RWPE1 (cell line): ENCODE data around the gene MYLK.

Source experiments
- CTCF ChIA-PET: fragments of 350-600 bp; sonication (Branson Sonifier 250); formaldehyde crosslinking; extraction: SDS; loops from one replicate; lab custom pipeline; 2021; lab: Yijun Ruan, JAX
- POLR2A ChIA-PET: fragments of 400-600 bp; formaldehyde crosslinking; extraction: SDS; loops from one replicate; lab custom pipeline; 2020; ENCODE audit warnings: antibody characterized with exemption; ENCODE audit not compliant: low non-redundant PET; lab: Yijun Ruan, JAX
- DNase-seq: peaks from one replicate; pipeline ENCODE4 v3.0.0; 2012; ENCODE audit warnings: low spot score
- H3K27ac ChIP-seq: fragments of 450-650 bp; 2 replicates; pipeline ENCODE4 v1.5.1; 2017
- TF ChIP-seq, protein P1 (sequence below): fragments of 450-650 bp; conservative IDR thresholded peaks from 2 replicates; pipeline ENCODE4 v1.5.1; 2017; ENCODE audit warnings: low read depth, mild to moderate bottlenecking

Gene MYLK

DNA sequence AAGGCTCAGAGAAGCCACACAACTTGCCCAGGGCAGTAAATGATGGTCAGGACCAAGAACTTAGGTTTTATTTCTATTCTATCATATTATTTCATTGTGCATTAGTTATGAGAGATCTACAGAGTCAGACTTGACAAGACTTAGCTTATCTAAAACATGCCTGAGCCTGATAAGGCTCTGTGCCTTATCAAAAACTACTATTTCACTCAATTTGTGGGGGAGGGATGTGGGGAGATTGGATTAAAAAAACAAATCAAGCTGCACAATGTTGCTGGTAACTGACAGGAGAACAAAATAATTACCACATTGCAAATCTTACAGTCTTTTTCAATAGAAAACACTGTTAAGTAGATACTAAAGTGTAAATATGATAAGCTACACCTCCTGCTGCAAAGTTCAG lies 315.3 kb downstream of the MYLK start:
- H3K27ac ChIP-seq = no peak overlapping the region
- TF ChIP-seq, protein P1, sequence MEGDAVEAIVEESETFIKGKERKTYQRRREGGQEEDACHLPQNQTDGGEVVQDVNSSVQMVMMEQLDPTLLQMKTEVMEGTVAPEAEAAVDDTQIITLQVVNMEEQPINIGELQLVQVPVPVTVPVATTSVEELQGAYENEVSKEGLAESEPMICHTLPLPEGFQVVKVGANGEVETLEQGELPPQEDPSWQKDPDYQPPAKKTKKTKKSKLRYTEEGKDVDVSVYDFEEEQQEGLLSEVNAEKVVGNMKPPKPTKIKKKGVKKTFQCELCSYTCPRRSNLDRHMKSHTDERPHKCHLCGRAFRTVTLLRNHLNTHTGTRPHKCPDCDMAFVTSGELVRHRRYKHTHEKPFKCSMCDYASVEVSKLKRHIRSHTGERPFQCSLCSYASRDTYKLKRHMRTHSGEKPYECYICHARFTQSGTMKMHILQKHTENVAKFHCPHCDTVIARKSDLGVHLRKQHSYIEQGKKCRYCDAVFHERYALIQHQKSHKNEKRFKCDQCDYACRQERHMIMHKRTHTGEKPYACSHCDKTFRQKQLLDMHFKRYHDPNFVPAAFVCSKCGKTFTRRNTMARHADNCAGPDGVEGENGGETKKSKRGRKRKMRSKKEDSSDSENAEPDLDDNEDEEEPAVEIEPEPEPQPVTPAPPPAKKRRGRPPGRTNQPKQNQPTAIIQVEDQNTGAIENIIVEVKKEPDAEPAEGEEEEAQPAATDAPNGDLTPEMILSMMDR = no peak
- no peak for DNase-seq
- POLR2A ChIA-PET = no interaction called here
- CTCF ChIA-PET = interaction anchor here (0.6 to 2.0 kb wide), 2 partner anchors 10 to 47 kb away, joined by 3 to 8 read pairs; no protein-coding TSS in a partner anchor

DNA sequence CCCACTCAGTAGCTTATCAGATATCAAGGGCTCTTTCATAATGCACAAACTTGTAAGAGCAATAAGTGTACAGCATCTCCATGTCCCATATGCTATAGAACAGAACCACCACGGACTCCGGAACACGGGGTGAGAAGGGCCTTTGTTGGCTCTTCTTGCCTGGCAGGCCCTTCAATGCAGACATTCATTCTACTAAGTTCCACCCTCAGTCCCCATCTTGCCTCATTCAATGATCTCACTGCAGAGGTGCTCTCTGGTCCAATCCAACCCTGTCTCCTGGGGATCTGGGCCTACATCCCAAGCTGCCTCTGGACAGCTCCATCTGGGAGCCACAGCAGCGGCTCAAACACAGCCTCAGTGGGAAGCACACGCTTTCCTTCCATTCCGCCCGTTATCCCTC lies 316.1 kb downstream of the MYLK start:
- ChIA-PET CTCF (interaction anchor here (2.0 kb wide), 1 partner anchor 9 kb away, joined by 8 read pairs; no protein-coding TSS in a partner anchor), POLR2A (no interaction called here)
- no peak for DNase-seq
- H3K27ac ChIP-seq = no peak overlapping the region
- TF ChIP-seq, protein P1 = no peak

DNA sequence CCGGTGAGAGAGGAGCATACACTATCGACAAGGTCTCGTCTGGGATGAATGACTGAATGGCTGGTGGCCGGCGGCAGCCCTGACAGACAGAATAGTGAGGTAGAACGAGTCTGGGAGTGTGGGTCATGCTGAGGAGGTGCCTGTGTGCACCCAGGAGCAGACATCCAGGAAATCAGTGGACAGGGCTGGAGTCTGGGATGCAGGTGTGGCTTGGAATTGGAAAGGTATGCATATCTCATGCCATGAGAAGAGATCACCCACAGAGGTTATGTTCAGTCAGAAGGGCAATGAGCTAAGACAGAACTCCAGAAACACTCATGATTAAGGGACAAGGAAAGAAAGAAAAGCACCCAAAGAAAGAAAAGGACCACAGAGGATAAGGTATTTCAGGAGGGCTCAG lies 320.1 kb downstream of the MYLK start:
- DNase-seq = no peak
- CTCF ChIA-PET = no interaction called here
- POLR2A ChIA-PET = no interaction called here

DNA sequence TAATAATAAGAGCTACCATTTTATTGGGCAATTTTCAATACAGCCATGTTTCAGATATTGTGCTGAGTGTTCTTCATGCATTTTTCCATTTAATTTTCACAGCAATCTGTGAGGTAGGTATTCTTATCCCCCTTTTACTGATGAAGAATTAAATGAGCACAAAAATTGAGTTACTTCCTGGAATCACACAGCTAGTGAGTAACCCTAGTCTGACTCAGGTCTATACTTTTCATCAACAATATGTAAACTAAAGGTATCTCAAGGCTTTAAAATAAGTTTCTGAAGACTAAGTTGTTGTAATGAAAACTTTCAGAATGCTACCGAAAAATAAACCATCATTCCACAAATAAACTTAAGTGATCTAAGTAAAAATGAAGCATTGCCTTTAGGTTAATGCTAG lies 321.6 kb downstream of the MYLK start:
- TF ChIP-seq, protein P1 = no peak
- no peak overlapping the region for H3K27ac ChIP-seq
- no peak for DNase-seq
- CTCF ChIA-PET = interaction anchor here (0.6 kb wide), 1 partner anchor 355 kb away, joined by 3 read pairs; no protein-coding TSS in a partner anchor
- POLR2A ChIA-PET = no interaction called here

More for the DNA sequence above, 320.1 kb downstream of the MYLK start:
- TF ChIP-seq, protein P1 = no peak
- H3K27ac ChIP-seq = no peak overlapping the region

DNA sequence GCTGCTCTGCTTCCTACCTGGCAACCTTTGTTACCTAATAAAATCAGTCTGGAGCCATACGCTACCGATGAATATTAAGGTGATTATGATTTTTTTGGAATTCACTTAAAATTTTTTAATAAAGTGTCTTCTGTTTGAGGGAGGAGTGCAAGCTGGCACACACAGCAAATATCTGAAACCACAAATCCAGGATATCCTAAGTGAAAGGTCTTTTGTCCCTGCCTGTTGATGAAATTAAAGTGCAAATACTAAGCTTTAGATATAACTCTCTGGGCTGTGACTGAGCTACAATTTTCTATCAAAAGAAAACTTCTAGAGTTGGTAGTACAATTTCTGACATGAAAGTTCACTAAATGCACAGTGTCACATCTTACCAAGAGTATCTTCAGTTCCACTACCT lies 322.9 kb downstream of the MYLK start:
- H3K27ac ChIP-seq = no peak overlapping the region
- no peak for DNase-seq
- ChIA-PET POLR2A (no interaction called here), CTCF (no interaction called here)
- TF ChIP-seq, protein P1 = no peak
